Measurements from ENCODE around the gene CD38. TPM values are rescaled to one million over a fixed set of nuclear protein-coding genes. Genes with fewer than 3 reads are reported as not detected.

Gene CD38
- total and polyA plus RNA-seq, 7 donors, result 1.2 to 11.4 (median 2.2) TPM

DNA sequence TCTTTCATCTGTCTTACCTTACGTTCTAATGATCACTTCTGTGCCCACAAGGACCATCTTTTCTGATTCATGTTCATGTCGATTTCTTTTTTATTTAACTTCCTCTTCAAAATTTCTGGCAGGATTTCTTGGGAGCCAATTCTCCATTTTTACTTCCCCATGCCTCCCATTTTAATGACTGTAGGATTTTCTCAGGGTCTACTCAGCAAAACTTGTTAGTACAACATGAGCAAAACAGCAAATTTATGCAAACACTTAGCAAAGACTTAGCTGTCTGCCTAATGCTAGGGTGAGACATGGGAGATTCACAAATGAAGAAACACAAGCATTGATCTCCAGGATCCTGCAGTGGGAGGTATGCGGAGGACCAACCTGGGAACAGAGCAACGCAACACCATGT, 5.5 kb downstream of the CD38 start:
- no peaks in the 10 kb centered on the region for H3K9me3 ChIP-seq
- H3K4me3 ChIP-seq, result no peak overlapping the region
- H3K36me3 ChIP-seq, result no peaks in the 10 kb centered on the region
- H3K4me1 ChIP-seq, result peaks cover 0 to 9% (median 3%) of the 10 kb centered on the region in 4 donors
- intact Hi-C loops (cut with DNase I), result no loop called here
- no peaks in the 10 kb centered on the region for H3K27me3 ChIP-seq
- TF ChIP-seq POLR2A (IDR thresholded peaks at IDR 0.05) (no peak), EP300 (IDR thresholded peaks at IDR 0.05) (no peak), POLR2AphosphoS5 (IDR thresholded peaks at IDR 0.05) (no peak)
- TF ChIP-seq, protein P1, sequence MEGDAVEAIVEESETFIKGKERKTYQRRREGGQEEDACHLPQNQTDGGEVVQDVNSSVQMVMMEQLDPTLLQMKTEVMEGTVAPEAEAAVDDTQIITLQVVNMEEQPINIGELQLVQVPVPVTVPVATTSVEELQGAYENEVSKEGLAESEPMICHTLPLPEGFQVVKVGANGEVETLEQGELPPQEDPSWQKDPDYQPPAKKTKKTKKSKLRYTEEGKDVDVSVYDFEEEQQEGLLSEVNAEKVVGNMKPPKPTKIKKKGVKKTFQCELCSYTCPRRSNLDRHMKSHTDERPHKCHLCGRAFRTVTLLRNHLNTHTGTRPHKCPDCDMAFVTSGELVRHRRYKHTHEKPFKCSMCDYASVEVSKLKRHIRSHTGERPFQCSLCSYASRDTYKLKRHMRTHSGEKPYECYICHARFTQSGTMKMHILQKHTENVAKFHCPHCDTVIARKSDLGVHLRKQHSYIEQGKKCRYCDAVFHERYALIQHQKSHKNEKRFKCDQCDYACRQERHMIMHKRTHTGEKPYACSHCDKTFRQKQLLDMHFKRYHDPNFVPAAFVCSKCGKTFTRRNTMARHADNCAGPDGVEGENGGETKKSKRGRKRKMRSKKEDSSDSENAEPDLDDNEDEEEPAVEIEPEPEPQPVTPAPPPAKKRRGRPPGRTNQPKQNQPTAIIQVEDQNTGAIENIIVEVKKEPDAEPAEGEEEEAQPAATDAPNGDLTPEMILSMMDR (IDR thresholded peaks at IDR 0.05), result no peak
- no peak overlapping the region for H3K27ac ChIP-seq
- 87 to 88% methylated on average over 4 of the region's 4 CpGs for WGBS, 2 donors
- no peak for DNase-seq

DNA sequence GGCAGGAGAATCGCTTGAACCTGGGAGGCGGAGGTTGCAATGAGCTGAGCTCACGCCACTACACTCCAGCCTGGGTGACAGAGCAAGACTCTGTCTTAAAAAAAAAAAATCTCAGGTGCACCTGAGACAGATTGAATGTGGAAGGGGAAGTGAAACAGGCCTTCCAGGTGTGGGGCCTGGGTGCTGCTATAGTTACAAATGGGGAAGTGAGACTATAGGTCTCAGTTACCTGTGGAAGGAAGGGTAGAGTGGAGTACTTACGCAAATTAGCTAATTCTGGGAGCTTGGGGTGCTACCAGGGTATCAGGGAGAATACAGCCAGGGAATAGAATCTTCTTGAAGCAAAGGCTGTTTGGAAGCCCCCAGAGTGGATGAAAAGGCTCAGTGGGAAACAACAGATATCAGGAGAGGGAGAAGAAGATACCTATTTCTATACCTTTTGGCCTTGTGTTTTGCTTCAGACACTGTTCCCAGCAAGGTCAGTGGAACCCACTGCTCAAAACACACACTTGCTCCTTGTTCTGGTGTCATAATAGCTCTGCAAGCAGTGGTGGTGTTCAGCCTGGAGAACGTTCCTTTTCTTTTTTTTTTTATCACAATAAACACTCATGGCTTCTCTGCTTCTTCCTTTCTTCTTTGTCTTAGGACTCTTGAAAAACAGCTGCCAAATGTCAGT, 7.0 kb downstream of the CD38 start:
- H3K27me3 ChIP-seq, result no peaks in the 10 kb centered on the region
- H3K4me1 ChIP-seq, result peaks cover 0 to under 1% (median under 1%) of the 10 kb centered on the region in 4 donors
- TF ChIP-seq, protein P1 (IDR thresholded peaks at IDR 0.05), result no peak
- TF ChIP-seq POLR2A (IDR thresholded peaks at IDR 0.05), result no peak
- no peak for TF ChIP-seq POLR2AphosphoS5 (IDR thresholded peaks at IDR 0.05)
- TF ChIP-seq EP300 (IDR thresholded peaks at IDR 0.05), result no peak
- DNase-seq, result no peak
- H3K4me3 ChIP-seq, result no peak overlapping the region
- H3K27ac ChIP-seq, result no peak overlapping the region
- H3K36me3 ChIP-seq, result no peaks in the 10 kb centered on the region
- no peaks in the 10 kb centered on the region for H3K9me3 ChIP-seq
- WGBS, 2 donors, result 69 to 76% methylated on average over 5 of the region's 5 CpGs
- intact Hi-C loops (cut with DNase I), result no loop called here

DNA sequence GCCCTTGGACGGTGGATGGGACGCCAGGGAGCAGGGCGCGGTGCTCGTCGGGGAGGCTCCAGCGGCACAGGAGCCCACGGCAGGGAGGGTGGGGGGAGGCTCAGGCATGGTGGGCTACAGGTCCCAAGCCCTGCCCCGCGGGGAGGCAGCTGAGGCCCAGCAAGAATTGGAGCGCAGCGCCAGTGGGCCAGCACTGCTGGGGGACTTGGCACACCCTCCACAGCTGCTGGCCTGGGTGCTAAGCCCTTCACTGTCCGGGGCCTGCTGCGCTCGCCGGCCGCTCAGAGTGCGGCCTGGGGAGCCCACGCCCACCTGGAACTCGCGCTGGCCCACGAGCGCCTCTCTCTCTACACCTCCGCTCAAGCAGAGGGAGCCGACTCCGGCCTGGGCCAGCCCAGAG, 8.6 kb downstream of the CD38 start:
- Histone ChIP-seq H3K27me3 (no peaks in the 10 kb centered on the region), H3K27ac (no peak overlapping the region), H3K4me1 (no peaks in the 10 kb centered on the region), H3K9me3 (no peaks in the 10 kb centered on the region), H3K36me3 (no peaks in the 10 kb centered on the region), H3K4me3 (no peak overlapping the region)
- intact Hi-C loops (cut with DNase I), result no loop called here
- no peak for DNase-seq
- TF ChIP-seq, protein P1 (IDR thresholded peaks at IDR 0.05), result no peak
- TF ChIP-seq EP300 (IDR thresholded peaks at IDR 0.05) (no peak), POLR2AphosphoS5 (IDR thresholded peaks at IDR 0.05) (no peak), POLR2A (IDR thresholded peaks at IDR 0.05) (no peak)
- WGBS, 2 donors, result 95 to 98% methylated on average over 26 of the region's 26 CpGs

DNA sequence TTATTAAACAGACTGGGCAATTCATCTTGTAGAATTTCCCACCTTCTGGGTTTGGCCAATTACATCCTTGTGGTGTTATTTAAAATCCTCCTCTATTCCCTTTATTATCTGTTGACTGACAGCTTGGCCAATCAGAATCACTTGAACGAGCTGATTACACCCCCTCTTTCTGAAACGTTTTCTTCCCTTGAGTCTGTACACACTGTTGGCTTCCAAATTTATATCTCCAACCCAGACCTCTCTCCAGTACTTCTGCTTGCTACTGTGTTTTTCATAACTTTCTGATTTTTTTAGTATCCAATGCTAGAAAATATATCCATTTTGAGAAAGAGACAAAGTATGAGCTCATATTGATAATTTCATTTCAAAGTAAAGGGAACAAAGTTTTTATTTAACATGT, 14.8 kb downstream of the CD38 start:
- 50 to 51% methylated on average over 2 of the region's 2 CpGs for WGBS, 2 donors

More for the DNA sequence above, 14.8 kb downstream of the CD38 start:
- Histone ChIP-seq H3K4me3 (no peak overlapping the region), H3K4me1 (no peaks in the 10 kb centered on the region), H3K9me3 (no peaks in the 10 kb centered on the region), H3K36me3 (no peaks in the 10 kb centered on the region), H3K27ac (no peak overlapping the region), H3K27me3 (no peaks in the 10 kb centered on the region)
- no peak for DNase-seq
- intact Hi-C loops (cut with DNase I), result no loop called here
- TF ChIP-seq POLR2AphosphoS5 (IDR thresholded peaks at IDR 0.05) (no peak), POLR2A (IDR thresholded peaks at IDR 0.05) (no peak), EP300 (IDR thresholded peaks at IDR 0.05) (no peak)
- TF ChIP-seq, protein P1 (IDR thresholded peaks at IDR 0.05), result no peak

Measured in sigmoid colon (tissue), 7 donors.